Raji (cell line): ENCODE measurements around the gene SHC1.
A peak's percentile ranks its signal among the peaks of the same experiment; 100 is the strongest.

Source experiments
- POLR2A ChIP-seq: IDR thresholded peaks from 2 replicates; pipeline ENCODE4 v1.6.1; 2011; ENCODE audit warnings: low read depth, low read length, control low read depth; ENCODE audit not compliant: insufficient read depth

Gene SHC1

DNA sequence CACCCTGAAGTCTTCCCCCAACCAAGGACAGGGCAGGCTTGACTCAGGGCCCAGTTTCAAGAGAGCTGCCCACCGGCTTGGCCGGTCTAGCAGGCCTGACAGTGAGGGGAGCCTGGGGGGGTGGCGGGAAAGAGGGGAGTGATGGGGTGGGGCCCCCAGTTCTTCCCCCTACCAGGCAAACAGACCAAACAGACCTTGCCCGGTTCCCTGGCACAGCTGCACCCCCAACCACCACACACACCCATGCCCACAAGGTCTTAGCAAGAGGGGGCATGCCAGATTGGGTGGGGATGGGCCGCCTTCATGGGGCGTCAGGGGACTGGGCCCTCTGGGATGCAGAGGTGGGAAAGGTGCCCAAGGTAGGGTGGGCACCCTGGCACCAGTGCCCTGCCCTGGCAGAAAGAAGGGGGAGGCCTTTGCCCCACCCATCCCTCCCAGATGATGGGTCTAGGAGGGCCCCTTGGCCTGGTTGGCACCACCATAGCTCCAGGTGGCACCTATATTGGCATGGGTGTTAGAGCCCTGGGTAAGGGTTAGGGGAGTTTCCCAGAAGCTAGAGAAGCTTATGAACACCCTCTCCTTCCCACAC, 41.0 kb upstream of the SHC1 start:
- no peak for TF ChIP-seq POLR2A

DNA sequence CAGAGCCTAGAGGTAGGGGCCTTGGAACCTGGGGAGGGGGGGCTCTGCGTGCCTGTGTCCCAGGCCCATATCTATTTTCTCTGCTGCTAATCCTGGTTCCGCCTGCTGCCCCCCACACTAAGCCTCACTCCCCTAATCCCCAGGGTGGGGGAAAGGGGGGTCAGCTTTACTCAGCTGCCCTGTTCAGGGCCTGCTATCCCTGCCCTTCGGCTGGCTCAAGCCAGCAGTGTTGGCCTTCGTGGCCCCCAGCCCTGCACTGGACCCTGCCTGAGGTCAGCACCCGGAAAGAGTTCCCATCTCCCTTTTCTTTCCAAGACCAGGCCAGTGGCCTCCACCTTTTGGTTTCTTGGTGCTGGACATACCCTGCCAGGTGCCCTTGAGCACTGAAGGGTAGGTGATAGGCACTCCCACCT, 40.5 kb upstream of the SHC1 start:
- no peak for TF ChIP-seq POLR2A

DNA sequence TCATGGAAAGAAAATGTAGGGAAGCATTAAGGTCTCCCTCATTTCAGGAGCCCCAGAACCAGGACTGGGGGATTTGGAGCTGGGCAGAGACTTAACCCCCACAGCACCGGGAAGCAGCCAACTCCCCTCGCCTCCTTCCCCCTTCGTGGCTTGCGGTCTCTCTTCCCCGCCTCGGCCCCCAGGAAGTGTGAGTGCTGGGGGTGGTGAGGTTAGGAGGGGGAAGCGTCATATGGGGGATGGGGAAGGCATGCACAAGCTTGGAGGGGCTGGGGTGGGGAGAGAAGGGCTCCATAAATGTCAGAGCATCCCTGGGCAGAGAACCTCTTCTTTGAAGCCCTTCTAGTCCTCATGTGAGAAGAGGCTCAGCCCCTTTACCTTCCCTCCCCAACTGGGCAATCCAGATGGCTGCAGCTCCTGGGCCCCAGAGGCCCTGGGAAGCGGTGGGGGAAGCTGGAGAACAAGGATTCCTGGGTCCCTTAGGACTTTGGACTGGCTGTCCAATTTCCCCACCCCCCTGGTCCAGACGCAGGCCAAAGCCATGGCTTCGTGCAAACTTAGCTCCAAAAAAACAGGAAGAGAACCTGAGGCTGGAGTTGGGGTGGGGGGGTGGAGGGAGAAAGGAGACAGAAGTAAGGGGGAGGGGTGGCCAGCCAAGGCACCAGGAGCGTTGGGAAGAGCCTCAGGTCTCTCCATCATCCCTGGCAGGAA, 39.8 kb upstream of the SHC1 start:
- TF ChIP-seq POLR2A: no peak

DNA sequence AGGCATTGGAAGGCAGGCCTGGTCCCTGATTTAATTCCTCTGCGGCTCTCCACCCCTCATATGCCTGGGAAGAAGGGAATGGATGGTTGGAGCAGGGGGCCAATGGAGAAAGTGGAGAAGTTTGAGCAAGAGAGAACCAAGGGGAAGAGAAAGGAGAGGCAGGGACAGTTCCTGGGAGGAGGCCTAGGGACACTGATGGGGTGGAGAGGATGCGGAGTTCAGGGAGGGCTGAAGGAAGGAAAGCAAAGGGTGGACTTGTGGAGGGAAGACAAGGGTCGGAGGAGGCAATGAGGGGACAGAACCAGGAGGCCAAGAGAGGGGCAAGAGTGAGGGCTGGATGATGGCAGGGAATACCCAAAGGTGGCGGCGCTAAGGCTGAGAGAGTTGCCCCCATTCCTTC, 39.2 kb upstream of the SHC1 start:
- no peak for TF ChIP-seq POLR2A

DNA sequence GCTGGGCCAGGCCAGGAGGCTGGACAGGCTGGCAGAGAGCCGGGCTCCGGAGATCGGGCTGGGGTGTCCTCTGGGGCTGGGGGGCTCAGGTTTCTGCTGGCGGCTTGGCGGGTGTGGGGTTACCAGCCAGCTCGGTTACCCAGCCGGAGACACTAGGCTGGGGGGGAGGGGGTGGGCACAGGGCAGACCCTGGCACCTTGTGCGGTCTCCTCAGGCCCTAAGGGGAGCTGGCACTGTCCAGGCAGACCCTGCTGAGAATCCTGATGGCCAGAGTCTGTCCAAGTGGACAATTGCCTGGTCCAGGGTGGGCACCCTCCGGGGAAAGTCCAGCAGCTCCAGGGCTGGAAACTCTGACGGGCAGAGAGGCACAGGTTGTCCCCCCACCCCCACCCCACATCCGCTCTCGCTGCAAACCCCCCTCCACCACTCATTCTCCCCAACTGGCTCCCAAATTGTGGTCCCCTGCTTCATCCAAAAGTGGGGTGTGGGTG, 38.7 kb upstream of the SHC1 start:
- no peak for TF ChIP-seq POLR2A

DNA sequence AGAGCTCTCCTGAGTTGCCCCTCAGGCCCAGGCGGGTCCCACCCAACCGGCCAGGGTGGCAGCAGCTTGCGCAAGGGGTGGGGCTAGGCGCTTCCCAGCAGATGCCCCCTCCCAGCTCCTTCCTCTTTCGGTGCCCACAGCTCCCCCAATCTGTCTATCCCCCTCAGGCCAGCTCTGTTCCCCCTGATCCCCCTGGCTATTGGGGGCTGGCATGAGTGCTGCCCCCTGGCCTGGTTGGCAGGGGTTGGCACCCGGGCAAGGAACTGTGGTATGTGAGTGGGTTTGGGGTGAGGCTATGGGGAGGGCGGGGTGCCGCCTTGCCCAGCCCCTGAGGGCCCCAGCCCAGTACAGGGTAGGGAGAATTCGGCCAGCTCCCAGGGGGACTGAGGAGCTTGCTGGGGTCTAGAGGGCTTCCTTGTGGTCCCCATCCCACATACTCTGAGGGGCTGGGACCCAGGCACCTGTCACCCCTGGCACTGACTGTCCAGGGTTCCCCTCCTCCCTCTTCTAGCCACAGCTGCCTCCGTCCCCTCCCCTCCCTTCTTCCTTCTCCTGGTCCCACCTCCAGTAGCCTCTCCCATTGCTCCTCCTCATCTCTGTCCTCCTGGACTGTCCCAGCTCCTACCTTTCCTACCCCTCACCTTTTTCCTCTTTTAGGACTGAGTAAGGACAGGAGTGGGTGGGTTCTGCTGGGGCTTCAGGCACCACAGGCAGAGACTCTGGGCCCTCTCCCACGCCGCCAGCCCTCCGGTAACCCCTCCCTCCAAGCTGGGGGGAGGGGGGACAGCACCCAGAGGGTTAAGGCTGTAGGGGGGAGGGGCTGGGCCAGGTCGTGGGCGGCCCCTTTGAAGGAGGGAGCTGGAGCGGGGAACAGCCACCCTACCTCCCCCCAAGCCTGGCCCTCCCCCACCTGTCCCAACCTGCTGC, 37.7 kb upstream of the SHC1 start:
- TF ChIP-seq POLR2A: no peak

DNA sequence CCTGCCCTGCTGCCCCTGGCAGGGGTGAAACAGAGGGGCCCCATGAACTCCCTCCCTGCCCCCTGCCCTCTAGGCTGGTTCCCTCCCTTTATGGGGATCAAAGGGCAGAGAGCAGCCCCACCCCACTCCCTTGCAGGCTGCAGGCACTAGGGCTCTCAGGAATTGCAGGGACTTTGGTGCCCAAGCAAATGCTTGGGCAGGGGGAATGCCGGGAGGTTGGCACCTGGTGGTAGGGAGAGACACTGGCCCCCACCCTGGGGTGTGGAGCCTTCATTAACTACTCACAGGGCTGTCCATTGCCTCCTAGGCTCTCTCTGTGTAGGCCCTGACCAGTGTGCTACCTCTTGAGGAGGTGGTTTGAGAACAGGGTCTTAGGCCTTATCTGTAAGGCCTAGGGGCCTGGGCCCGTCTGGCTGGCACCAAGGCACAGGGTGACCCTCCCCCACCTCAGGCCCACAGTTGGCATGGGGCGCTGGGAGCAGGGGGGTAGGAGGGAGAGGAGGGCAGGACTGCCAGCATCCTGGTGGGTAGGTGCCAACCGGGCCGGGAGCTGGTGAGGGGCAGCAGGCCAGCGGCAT, 36.8 kb upstream of the SHC1 start:
- no peak for TF ChIP-seq POLR2A

DNA sequence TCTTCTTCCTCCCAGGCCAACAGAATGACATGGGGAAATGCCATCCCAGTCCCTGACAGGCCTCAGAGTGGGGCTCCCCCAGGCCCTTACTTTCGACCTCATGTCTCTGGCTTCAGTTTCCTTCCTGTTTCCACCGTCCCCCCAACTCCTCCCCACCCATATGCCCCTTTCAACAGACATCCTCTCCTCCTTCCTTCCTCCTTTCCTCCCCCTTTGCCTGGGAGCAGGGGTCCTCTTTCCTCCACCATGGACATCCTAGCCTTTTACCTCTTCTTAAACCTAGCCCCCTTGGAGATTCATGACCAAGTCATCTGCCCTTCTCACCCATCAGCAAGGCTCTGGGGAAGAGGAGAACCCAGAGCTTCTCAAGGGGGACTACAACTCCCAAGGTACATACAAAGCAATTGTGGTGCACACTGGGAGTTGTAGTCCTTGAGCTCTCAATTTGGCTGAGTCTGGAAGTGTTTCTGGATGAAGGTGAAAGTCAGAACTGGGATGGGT, 36.1 kb upstream of the SHC1 start:
- TF ChIP-seq POLR2A: no peak

DNA sequence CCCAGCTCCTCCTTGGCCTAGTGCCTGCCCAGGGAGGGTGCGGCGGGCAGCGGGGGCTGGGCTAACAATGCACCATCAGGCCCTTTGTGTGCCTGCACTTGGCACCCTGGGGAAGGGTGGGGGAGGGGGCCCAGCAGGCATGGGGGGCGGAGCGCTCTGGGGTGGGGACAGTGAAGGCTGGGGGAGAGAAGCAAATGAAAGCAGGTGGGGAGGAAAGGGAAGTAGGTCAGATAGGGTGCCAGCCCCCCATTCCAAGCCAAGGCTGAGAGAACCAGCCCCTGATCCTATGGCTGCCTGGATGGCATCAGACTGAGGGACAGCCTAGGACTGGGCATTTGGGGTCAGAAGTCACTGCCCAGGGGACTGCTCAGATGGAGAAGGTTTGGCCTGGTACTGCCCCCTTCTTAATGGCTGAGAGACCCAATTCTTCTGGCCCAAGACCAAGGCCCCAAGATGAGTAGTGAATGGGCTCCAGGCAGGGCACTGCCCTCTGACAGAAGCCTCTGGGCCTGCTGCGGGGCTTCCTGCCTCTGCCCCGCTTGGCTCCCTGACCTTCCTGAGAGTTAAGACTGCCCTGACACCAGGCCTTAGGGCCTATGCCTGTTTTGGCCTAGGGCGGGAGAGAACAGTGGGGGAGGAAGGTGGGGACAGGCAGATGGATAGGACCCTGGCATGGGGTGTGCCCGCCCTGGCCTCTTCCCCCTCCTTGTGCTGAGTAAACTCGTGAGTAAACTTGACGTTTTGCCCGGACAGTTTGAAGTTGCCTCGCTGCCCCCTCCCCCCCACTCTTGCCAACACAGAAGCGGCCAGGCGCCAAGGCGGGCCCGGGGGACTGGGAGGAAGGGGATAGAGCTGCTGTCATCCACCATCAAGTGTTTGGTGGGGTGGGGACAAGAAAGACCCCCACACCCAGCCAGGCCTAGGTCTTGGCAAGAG, 34.8 kb upstream of the SHC1 start:
- TF ChIP-seq POLR2A: no peak

DNA sequence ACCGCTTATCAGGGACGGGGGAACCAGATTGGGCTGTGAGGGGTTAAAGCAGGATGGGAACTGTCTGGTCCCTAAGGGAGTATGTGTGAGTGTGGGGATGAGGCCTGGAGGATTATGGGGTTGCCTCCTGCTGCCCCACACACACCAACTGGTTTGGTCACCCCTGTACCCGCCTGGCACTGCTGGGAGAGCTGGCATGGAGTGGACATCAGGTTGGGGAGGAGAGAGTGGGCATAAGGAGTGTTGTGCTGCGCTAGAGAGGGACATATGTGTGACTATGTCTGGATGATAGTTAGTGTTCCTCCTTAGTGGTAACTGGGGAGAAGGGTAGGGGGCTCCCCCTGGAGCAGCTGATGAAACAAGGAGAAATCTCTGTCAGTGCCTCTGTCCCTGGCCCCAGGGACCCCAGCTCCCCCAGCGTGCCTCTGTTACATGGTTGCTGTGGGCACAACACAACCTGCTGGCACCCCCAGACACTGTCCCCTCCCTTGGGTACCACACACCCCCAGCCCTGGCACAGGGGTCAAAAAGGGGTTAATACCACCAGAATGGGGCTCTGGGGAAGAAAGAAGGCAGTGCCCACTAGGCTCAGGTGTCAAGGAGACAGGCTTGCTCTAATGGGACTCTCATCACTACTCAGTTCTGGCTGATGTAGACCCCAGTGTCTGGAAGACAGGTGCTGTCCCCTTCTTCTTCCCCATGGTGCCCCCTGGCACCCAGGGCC, 34.0 kb upstream of the SHC1 start:
- no peak for TF ChIP-seq POLR2A

DNA sequence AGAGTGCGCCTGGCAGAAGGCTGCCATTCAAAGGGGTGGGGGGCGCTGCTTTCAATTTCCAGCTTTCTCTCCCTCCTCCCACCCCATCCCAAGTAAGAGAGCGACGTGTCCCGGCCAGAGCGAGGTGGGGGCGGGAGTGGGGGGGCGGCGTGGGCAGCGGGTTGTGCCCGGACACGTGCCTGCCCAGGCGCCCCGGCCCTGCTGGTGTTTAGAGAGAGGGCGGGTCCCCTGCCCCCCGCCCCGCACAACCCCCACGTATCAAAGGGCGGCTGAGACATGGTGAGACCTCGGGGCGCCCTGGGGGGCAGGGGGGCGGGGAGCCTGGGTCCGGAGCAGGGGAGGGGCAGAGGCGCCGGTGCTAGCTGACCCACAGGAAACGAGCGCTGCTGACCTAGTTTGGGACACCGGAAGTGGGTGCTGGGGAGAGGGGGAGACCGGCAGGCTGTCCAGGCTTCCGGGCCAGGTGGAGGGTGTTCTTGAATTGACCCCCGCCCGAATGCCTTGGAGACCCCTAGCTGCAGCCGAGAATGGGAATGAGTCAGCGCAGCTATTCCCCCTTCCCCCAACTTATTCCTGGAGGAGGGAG, 33.3 kb upstream of the SHC1 start:
- 0 out of 2 replicates have a peak, but pooled peaks have one; percentile 4 for TF ChIP-seq POLR2A

DNA sequence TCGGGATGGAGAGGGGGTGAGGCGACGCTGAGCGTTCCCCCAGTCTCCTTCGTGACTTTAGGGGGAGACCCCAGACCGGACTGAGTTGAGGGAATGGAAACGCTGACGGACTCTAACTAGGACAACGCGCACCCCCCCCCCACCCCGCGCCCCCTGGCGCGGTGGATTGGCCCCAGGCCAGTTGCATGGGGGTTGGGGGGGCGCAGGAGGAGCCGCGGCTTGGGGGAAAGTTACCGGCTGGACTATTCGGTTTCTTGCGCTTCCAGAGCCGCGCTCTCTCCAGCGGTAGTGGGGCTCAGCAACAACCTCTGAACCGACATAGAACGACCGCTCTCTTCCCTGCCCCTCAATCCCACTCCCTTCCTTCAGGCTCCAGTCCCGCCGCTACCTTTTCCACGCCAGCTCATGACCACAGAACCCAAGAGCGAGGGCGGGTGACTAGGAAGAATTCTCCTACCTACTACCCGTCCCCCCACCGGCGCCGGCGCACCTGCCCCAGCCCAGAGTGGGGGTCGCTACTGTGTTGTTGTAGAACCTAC, 32.7 kb upstream of the SHC1 start:
- TF ChIP-seq POLR2A: 0 out of 2 replicates have a peak, but pooled peaks have one; percentile 18
